ENCODE measurements around the gene CTNNA2.

Gene CTNNA2

DNA sequence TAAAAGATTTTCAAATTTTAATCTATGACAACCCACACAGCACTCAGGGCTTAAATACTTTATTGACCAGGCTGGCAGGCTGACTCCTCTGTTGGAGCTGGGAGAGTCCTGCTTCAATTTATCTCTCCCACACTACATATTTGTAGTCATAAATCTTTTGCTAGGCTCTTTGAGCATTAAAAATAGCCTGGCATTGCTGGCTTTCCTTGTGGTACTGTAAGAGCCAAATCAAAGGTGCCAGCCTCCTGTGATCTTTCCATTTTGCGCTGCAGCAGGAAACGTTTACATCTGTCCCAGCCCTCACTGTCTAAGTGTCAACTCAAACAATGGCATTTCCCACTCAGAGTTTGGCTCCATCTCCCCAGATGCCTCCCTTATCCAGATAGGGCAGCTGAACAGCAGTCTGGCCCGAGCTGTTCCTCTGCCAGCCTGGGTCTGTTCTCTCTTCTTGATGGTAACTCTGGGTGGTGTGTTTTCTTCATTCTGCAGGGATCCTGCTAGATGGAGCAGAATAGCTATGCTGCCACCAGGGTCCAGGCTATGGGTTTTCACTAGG, 729.6 kb downstream of the CTNNA2 start:
- H3K27ac ChIP-seq (ENCODE audit: low read length): no peak overlapping the region
- H3K27me3 ChIP-seq (ENCODE audit: control insufficient read depth, insufficient read depth, low read length): no peaks in the 10 kb centered on the region
- H3K4me1 ChIP-seq (ENCODE audit: control insufficient read depth, low read depth, low read length): no peaks in the 10 kb centered on the region
- H3K9ac ChIP-seq (ENCODE audit: low read length): no peak overlapping the region
- H3K9me3 ChIP-seq (ENCODE audit: control insufficient read depth, low read depth, low read length): no peaks in the 10 kb centered on the region
- H3K4me3 ChIP-seq (ENCODE audit: low read length): no peak overlapping the region
- no peaks in the 10 kb centered on the region for H3K36me3 ChIP-seq (ENCODE audit: control insufficient read depth, low read depth, low read length)

- no peaks in the 10 kb centered on the region for H3K36me3 ChIP-seq (ENCODE audit: control insufficient read depth, low read depth, low read length)
- H3K27ac ChIP-seq (ENCODE audit: low read length): no peak overlapping the region
- no peak overlapping the region for H3K9ac ChIP-seq (ENCODE audit: low read length)
- H3K9me3 ChIP-seq (ENCODE audit: control insufficient read depth, low read depth, low read length): no peaks in the 10 kb centered on the region
- H3K27me3 ChIP-seq (ENCODE audit: control insufficient read depth, insufficient read depth, low read length): no peaks in the 10 kb centered on the region
- H3K4me1 ChIP-seq (ENCODE audit: control insufficient read depth, low read depth, low read length): no peaks in the 10 kb centered on the region
- no peak overlapping the region for H3K4me3 ChIP-seq (ENCODE audit: low read length)
These were observed 732.2 kb downstream of the CTNNA2 start for GRCh38 chr2:80244905-80245584.

- Histone ChIP-seq H3K9ac (ENCODE audit: low read length) (no peak overlapping the region), H3K27me3 (ENCODE audit: control insufficient read depth, insufficient read depth, low read length) (no peaks in the 10 kb centered on the region), H3K4me3 (ENCODE audit: low read length) (no peak overlapping the region), H3K9me3 (ENCODE audit: control insufficient read depth, low read depth, low read length) (no peaks in the 10 kb centered on the region), H3K4me1 (ENCODE audit: control insufficient read depth, low read depth, low read length) (no peaks in the 10 kb centered on the region), H3K27ac (ENCODE audit: low read length) (no peak overlapping the region), H3K36me3 (ENCODE audit: control insufficient read depth, low read depth, low read length) (no peaks in the 10 kb centered on the region)
These were observed 733.7 kb downstream of the CTNNA2 start for GRCh38 chr2:80246534-80246933.

DNA sequence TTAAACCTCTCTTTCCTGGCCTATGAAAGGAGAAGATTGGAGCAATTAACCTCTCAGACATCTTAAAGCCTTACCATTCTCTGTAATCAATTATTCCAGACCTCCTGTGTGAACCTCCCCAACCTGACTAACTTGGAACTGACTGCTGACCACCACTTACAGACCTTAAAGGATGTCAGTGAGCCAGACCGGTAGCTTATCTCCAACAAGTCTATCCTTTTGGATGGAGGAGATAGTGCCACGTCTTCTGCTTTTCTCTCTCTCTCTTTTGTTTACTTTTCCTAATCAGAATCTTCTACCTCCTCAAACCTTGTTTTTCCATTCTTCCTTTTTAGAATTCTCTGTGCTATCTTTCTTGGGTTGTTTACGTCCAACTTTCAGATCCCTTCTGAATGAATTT, 734.5 kb downstream of the CTNNA2 start:
- H3K27ac ChIP-seq (ENCODE audit: low read length): no peak overlapping the region

DNA sequence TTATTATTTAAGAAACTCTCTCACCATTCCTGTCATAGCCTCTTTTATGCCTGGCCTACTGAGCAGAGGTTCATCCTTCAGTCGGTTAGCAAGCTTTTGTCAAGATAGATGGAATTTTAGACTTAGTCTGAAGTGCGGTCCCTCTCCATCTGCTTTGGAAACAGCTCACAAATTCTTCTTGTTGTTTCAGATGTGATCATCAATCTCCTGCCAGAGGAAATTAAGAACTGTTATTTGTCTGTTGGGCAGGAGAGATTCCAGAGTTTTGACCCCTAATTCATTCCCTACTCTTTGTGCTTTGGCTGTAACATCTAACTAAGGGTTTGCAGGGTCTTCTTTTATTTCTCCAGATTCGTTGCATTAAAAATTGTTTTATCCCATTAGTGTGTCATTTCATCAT, 735.3 kb downstream of the CTNNA2 start:
- H3K4me3 ChIP-seq (ENCODE audit: low read length): no peak overlapping the region
- no peak overlapping the region for H3K9ac ChIP-seq (ENCODE audit: low read length)
- H3K4me1 ChIP-seq (ENCODE audit: control insufficient read depth, low read depth, low read length): no peaks in the 10 kb centered on the region
- no peaks in the 10 kb centered on the region for H3K9me3 ChIP-seq (ENCODE audit: control insufficient read depth, low read depth, low read length)
- no peaks in the 10 kb centered on the region for H3K36me3 ChIP-seq (ENCODE audit: control insufficient read depth, low read depth, low read length)
- H3K27ac ChIP-seq (ENCODE audit: low read length): no peak overlapping the region
- H3K27me3 ChIP-seq (ENCODE audit: control insufficient read depth, insufficient read depth, low read length): no peaks in the 10 kb centered on the region

More for the DNA sequence above, 734.5 kb downstream of the CTNNA2 start:
- Histone ChIP-seq H3K36me3 (ENCODE audit: control insufficient read depth, low read depth, low read length) (no peaks in the 10 kb centered on the region), H3K4me3 (ENCODE audit: low read length) (no peak overlapping the region), H3K9me3 (ENCODE audit: control insufficient read depth, low read depth, low read length) (no peaks in the 10 kb centered on the region), H3K4me1 (ENCODE audit: control insufficient read depth, low read depth, low read length) (no peaks in the 10 kb centered on the region), H3K27me3 (ENCODE audit: control insufficient read depth, insufficient read depth, low read length) (no peaks in the 10 kb centered on the region), H3K9ac (ENCODE audit: low read length) (no peak overlapping the region)

GRCh38 chr2:80252294-80252986, 739.6 kb downstream of the CTNNA2 start:
- Histone ChIP-seq H3K36me3 (ENCODE audit: control insufficient read depth, low read depth, low read length) (no peaks in the 10 kb centered on the region), H3K4me1 (ENCODE audit: control insufficient read depth, low read depth, low read length) (no peaks in the 10 kb centered on the region), H3K9ac (ENCODE audit: low read length) (no peak overlapping the region), H3K9me3 (ENCODE audit: control insufficient read depth, low read depth, low read length) (no peaks in the 10 kb centered on the region), H3K27ac (ENCODE audit: low read length) (no peak overlapping the region), H3K27me3 (ENCODE audit: control insufficient read depth, insufficient read depth, low read length) (no peaks in the 10 kb centered on the region), H3K4me3 (ENCODE audit: low read length) (no peak overlapping the region)

DNA sequence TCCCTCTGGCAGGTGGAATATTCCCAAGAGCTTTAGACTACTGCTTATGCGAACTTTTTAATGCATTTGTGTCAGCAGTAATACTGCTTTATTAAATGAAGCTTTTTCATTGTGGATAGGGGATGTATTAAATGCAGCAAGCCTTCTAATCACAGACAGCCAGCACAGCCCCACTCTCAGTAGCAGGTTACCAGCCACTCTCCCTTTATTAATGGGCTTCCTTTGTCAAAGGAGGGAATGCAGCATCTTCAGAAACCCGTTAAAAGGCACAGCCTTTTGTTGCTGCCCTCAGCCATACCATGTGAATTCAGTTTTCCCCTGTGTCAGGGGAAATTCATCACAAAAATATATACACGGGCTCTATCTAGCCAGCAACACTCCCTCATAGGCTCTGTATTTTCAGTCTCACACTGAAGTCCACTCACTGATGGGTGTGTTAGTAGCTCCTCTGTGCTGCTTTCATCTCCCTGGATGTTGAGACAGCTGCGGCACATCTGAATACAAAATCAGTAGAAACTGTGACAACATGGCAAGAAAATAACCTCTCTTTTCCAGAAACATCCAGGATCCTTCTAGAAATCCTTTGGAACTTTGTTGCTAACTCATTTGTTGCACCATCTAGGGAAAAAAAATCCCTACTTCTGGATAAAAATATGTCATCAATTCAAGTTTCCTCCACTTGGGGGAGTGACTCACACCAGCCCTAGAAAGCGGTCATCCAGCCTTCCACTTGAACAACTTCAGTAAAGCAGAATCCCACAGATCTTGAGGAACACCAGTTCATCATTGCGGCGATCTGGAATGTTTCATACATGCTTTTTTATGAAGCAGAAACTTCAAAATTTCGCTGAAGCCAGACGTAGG, 743.3 kb downstream of the CTNNA2 start:
- no peak overlapping the region for H3K9ac ChIP-seq (ENCODE audit: low read length)

DNA sequence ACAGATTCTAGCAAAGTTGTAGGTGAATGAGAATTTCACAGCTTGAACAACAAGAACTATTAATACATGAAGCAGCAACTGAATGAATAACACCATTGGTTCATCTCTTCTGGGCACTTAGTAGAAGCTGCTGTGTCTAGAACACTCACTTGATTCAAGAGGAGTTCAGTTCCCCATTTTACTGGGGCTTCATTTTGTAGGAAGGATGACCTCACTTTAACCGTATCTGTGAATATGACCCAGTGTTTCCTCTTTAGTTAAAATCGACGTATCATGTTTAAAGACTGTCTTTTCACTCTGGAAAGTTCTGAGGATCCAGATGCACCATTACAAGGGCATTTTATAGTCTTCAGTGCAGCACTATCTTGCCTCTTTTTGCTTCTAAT, 743.9 kb downstream of the CTNNA2 start:
- Histone ChIP-seq H3K4me3 (ENCODE audit: low read length) (no peak overlapping the region), H3K4me1 (ENCODE audit: control insufficient read depth, low read depth, low read length) (no peaks in the 10 kb centered on the region), H3K27ac (ENCODE audit: low read length) (no peak overlapping the region), H3K27me3 (ENCODE audit: control insufficient read depth, insufficient read depth, low read length) (no peaks in the 10 kb centered on the region), H3K9me3 (ENCODE audit: control insufficient read depth, low read depth, low read length) (no peaks in the 10 kb centered on the region), H3K36me3 (ENCODE audit: control insufficient read depth, low read depth, low read length) (no peaks in the 10 kb centered on the region), H3K9ac (ENCODE audit: low read length) (no peak overlapping the region)

More for the DNA sequence above, 743.3 kb downstream of the CTNNA2 start:
- no peaks in the 10 kb centered on the region for H3K27me3 ChIP-seq (ENCODE audit: control insufficient read depth, insufficient read depth, low read length)
- no peaks in the 10 kb centered on the region for H3K36me3 ChIP-seq (ENCODE audit: control insufficient read depth, low read depth, low read length)
- no peak overlapping the region for H3K27ac ChIP-seq (ENCODE audit: low read length)
- no peaks in the 10 kb centered on the region for H3K9me3 ChIP-seq (ENCODE audit: control insufficient read depth, low read depth, low read length)
- H3K4me3 ChIP-seq (ENCODE audit: low read length): no peak overlapping the region
- H3K4me1 ChIP-seq (ENCODE audit: control insufficient read depth, low read depth, low read length): no peaks in the 10 kb centered on the region

- Histone ChIP-seq H3K4me1 (ENCODE audit: control insufficient read depth, low read depth, low read length) (no peaks in the 10 kb centered on the region), H3K4me3 (ENCODE audit: low read length) (no peak overlapping the region), H3K36me3 (ENCODE audit: control insufficient read depth, low read depth, low read length) (no peaks in the 10 kb centered on the region), H3K27ac (ENCODE audit: low read length) (no peak overlapping the region), H3K27me3 (ENCODE audit: control insufficient read depth, insufficient read depth, low read length) (no peaks in the 10 kb centered on the region), H3K9ac (ENCODE audit: low read length) (no peak overlapping the region), H3K9me3 (ENCODE audit: control insufficient read depth, low read depth, low read length) (no peaks in the 10 kb centered on the region)
These were observed 744.6 kb downstream of the CTNNA2 start for GRCh38 chr2:80257450-80257849.

DNA sequence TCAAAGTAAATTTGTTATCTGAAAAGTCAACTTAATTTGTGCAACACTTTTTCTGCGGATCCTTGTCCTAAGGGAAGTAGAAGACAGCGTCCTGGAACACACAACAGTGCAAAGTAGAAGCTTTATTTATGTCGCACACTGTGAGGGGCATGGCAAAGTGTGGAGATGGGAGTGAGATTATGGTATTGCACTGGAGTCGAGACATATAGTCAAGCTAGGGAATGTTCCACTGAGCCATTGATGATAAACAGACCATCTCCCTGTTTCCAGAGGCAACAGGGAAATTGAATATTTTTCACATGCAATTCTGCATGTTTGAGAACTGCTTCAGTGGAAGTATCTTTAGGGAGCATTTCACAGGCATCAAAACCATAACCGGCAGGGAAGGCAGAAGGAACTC, 745.5 kb downstream of the CTNNA2 start:
- no peak overlapping the region for H3K27ac ChIP-seq (ENCODE audit: low read length)
- no peaks in the 10 kb centered on the region for H3K9me3 ChIP-seq (ENCODE audit: control insufficient read depth, low read depth, low read length)
- no peaks in the 10 kb centered on the region for H3K27me3 ChIP-seq (ENCODE audit: control insufficient read depth, insufficient read depth, low read length)
- H3K9ac ChIP-seq (ENCODE audit: low read length): no peak overlapping the region
- no peaks in the 10 kb centered on the region for H3K36me3 ChIP-seq (ENCODE audit: control insufficient read depth, low read depth, low read length)
- no peaks in the 10 kb centered on the region for H3K4me1 ChIP-seq (ENCODE audit: control insufficient read depth, low read depth, low read length)
- H3K4me3 ChIP-seq (ENCODE audit: low read length): no peak overlapping the region

GRCh38 chr2:80258793-80259192, 745.9 kb downstream of the CTNNA2 start:
- H3K9me3 ChIP-seq (ENCODE audit: control insufficient read depth, low read depth, low read length): no peaks in the 10 kb centered on the region
- H3K4me3 ChIP-seq (ENCODE audit: low read length): no peak overlapping the region

More at GRCh38 chr2:80258793-80259192, 745.9 kb downstream of the CTNNA2 start:
- Histone ChIP-seq H3K9ac (ENCODE audit: low read length) (no peak overlapping the region), H3K27ac (ENCODE audit: low read length) (no peak overlapping the region), H3K4me1 (ENCODE audit: control insufficient read depth, low read depth, low read length) (no peaks in the 10 kb centered on the region), H3K36me3 (ENCODE audit: control insufficient read depth, low read depth, low read length) (no peaks in the 10 kb centered on the region), H3K27me3 (ENCODE audit: control insufficient read depth, insufficient read depth, low read length) (no peaks in the 10 kb centered on the region)
